Left cardiac atrium (tissue), 4 donors: ENCODE results near the gene ADM5. TPM values are rescaled to one million over a fixed set of nuclear protein-coding genes. Genes with fewer than 3 reads are reported as not detected.

Experiments used
- ATAC-seq, 2 donors: fragments of 200-7000 bp; cut with Tn5 transposase; one replicate each; pipeline ENCODE4 v1.9.1; 2020; ENCODE audit warnings: mild to moderate bottlenecking in 2 of 2, moderate library complexity in 2 of 2
- DNase-seq: peaks from one replicate; pipeline ENCODE4 v3.0.0-alpha.2; 2020
- intact Hi-C, 2 donors: fragments of 100-400 bp; cut with DNase I; formaldehyde crosslinking; loops; one replicate each; pipeline versions ENCODE4 v1.14.1 to v1.15.1; 2022 to 2023
- total RNA-seq, 2 donors: library from RNA; stranded (reverse); fragmentation: NEBNext Ultra II Directional; extraction: Animal tissue kit (Norgen Biotek cat#: 25700); gene quantifications; one replicate each; pipeline ENCODE4 v1.2.1, GENCODE V29; 2021
- donor health status: DM: no; HTN: yes; CAD: no.
- donor health status: DM: no; HTN: yes; CAD: no; lungs with severe emphysema.
- donor health status: DM: yes; HTN: yes; CAD: no.
- donor health status: Dilated cardiomyopathy.

The ADM5 gene
- total RNA-seq, 2 donors from 2014 or later: 1.1 to 1.2 TPM

DNA sequence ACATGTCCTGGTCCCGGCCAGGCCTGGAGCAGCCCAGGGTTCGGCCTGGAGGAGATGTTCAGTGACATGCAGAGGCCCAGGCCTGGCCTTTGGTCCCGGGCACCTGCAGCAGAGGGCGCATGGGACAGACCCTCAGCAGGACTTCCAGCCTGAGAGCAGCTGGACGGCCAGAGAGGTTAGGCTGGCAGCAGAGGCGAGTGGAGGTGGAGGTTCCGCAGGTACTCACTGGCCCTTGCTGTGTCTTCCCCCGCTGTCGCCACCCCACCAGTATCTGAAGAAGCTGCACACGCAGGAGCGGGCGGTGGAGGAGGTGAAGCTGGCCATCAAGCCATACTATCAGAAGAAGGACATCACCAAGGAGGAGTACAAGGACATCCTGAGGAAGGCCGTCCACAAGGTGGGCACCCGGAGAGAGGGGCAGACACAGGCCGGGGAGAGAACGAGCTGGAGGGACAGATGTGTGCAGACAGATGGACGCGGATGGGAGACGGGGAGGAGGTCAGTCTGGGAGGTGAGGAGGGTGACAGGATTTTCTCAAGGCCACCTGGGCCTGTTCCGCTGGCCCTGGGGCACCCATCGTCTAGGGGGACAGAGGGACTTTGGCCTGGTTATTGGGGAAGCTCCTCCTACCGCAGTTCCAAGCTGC lies 31.8 kb upstream of the ADM5 start:
- intact Hi-C loops: no loop called here
- DNase-seq: no peak
- no peak for ATAC-seq

DNA sequence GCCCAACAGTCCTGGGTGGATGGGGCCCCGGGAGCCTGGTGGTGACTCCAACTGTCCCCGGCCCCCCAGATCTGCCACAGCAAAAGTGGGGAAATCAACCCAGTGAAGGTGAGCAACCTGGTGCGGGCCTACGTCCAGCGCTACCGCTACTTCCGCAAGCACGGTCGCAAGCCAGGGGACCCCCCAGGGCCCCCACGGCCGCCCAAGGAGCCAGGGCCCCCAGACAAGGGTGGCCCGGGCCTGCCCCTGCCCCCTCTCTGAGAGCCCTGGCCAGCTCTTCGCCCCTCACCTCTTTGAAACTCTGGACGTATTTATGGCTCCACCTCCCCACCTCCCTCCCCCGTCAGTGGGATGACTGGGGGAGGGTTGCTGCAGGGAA lies 31.3 kb upstream of the ADM5 start:
- DNase-seq (no peak), ATAC-seq (no peak)
- intact Hi-C loops: no loop called here

DNA sequence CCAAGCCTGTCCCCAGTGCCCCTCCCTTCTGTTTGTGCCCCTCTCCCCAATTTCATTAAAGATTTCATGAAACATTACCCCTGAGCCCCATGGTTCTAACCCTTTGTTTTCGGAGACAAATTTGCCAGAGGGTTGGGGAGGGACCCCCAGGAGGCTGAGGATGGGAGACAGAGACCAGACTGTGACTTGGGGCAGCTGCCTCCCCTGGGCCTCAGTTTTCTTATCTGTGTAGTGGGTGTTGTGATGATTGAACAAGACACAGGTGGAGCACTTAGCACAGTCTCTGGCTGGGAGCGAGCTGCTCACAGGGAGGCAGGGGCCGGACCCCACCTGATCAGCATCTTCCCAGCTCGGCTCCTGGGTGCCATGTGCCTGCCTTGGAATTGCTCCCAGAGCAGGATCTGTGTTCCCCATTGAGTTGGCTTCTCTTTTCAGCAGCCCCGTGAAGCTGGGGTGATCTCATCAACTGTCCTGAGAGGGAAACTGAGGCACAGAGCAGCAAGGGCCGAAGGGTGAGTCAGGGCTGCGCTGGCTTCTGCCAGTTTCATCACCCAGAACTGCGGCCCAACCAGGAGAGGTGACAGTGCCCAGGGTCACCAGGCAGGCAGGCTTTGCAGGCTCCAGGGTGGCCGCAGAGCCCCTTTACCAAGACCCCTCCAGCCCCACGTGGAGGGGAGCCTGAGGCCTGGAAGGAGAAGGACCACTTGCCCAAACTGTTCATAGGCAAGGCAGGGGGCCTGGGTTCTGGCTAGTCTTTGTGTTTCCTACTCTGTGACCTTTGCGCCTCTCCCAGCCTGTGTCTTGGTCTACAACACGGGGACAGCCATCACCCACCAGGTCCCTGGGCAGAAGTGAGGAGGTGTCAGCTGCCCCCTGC lies 30.6 kb upstream of the ADM5 start:
- intact Hi-C loops: no loop called here
- ATAC-seq (no peak), DNase-seq (no peak)

DNA sequence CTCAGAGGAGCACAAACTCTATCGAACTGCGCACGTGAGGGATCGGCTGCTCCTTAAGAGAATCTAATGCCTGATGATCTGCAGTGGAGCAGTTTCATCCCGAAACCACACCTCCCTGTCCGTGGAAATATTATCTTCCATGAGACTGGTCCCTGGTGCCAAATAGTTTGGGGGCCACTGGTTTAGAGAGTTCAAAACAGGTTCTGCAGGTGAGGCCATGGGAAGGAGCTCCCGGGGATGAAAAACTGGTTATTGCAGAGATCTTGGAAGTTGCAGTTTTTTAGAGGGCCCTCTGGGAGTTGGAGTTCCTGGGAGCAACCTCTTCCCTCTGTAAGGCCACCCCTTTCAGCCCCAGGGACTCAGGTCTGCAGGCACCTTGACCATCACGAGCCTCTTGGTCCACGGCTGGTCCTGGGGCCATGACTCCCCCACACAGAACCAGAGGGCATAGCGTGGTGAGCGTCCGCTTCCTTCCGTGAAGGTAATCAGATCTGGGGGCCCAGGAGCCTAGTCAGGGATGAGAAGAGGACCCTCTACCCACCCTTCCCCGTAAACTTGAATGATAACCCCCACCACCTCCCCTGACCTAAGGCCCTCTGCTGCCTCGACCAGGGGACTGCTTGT lies 28.9 kb upstream of the ADM5 start:
- ATAC-seq (no peak), DNase-seq (no peak)
- intact Hi-C loops: no loop called here

DNA sequence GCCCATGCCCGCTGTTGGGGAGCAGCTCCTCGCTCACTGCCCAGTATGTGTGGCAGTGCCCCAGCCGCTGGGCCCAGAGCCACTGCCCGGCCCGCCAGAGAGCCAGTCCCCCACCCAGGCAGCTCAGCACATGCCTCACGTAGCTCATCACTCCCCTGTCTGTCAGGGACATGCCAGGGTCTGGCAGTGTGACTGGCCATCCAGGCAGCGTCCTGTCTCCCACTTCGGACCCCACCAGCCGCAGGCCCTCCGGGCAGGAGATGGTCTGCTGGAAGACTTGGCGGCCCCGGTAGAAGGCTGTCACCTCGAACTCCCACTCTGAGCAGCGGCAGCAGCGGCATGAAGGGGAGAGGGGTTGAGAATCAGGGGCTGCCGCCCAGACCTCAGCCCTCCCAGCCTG lies 27.4 kb upstream of the ADM5 start:
- intact Hi-C loops: no loop called here
- ATAC-seq: no peak
- no peak for DNase-seq

DNA sequence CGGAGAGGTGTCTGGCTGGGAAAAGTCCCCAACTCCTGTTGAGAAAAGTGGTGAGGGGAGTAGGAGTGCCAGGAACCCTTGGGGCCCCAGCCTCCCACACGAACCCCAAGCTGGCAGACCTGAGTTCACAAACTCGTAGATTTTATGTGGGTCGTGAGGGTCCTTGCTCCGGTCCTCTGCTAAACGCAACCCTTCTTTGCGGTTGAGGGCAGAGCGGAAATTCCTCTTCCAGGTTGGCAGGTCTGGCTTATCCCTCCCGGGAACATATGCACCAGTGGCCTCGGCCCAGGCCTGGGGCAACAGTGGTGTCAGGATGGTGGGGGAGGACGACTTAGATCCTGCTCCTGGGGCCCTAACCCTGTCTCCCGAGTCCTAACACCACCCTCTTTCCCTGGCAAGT lies 26.2 kb upstream of the ADM5 start:
- ATAC-seq (no peak), DNase-seq (no peak)
- intact Hi-C loops: no loop called here

DNA sequence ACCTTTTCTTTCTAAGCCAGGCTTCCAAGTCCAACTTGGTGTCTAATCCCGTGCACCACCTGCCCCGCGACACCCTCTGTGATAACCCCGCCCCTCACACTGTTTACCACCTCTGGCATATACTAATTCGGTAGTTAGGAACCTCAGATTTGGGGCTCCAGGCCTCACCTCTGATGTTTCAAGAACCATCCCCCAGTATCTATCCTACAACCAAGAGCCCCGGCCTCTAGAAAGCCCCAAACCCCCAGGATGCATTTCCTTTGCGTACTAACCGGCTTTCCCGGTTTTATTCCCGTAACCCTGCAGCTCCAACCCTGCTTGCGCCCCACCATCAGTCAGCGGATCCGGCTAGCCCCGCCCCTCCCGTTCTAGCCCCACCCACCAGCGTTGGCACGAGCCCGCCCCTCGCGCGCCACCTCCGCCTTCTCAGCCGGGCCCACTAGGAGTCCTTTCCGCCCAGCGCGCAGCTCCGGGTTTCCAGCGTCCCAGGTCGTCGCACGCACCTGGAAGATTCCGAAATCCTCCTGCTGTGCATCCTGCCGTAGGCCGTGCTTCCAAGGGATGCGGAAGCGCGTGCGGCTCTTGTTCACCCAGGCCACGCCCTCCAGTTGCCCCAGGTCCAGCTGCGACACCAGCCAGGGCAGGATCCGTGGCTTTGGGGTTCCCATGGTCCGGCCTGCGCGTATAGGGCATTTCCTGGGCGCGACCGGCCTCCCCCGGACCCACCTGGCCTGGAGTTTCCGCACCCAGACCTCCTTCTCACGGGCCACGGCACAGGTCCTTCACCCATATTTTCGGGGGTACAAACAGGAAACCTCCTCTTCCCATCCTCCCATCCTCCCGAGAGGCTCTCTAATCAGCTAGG lies 25.0 kb upstream of the ADM5 start:
- DNase-seq (peak; percentile 92), ATAC-seq (peak; percentile 84 to 85)
- intact Hi-C loops: no loop called here

DNA sequence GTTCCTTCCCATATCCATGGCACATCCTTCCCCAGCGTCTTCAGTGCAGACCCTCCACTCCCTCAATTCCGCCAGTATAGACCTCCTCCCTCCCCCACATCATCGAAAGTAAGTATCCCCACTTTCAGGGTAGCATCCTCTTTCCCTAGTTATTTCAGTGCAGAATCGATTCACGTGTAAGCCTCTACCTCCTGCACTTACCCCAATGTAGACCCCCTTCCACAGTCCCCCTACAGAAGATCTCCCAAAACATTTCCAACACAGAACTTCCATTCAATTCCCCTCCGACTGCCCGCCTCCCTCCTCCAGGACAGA lies 24.4 kb upstream of the ADM5 start:
- intact Hi-C loops: no loop called here
- peak in 1 of 2 donors; percentile 1 for ATAC-seq
- DNase-seq: no peak

DNA sequence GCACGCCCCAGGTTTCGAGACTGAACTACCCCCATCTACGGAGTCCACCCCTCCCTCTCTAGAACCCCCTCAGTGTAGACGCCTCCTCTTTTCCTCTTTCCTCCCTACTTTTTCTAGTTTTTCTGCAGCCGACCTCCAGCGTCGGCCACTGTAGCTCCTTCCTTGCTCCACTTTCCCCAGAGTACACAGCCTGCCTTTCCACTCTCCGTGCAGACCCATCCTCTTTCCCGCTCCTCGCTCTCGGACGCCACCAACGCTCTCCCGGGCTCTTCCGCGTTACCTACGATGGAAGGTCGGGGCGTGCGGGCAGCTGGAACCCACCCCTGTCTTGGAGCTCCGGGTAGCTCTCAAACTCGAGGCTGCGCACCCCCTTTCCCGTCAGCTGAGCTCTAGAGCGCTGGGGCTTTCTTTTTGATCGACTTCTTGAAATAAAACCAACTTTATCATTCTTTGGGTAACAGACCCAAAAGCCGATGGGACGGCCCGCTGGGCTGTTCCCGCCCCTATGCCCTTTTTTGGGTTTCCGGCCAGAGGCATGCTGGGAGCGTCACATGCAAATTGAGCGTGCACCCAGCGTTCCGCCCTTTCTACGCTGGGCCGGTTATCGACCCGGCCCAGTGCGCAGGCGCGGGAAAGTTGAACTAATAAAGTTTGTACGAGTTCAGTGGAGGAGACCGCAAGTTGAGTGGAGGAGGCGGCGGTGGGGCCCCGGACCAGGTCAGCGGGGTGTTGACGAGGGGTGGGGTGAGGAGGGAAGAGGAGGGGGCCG lies 23.9 kb upstream of the ADM5 start, which contains the start of the genes BCL2L12 and IRF3:
Gene BCL2L12, plus strand, starts transcription at position 583 of the 769 bp plus-strand sequence. CDS start 760 bp downstream, outside the sequence.
Gene IRF3, minus strand, starts transcription at position 507 of the 769 bp plus-strand sequence. CDS start 1,019 bp downstream, outside the sequence.
- peak; percentile 99 for DNase-seq
- ATAC-seq: peak; percentile 93 to 94
- intact Hi-C loops: no loop called here

DNA sequence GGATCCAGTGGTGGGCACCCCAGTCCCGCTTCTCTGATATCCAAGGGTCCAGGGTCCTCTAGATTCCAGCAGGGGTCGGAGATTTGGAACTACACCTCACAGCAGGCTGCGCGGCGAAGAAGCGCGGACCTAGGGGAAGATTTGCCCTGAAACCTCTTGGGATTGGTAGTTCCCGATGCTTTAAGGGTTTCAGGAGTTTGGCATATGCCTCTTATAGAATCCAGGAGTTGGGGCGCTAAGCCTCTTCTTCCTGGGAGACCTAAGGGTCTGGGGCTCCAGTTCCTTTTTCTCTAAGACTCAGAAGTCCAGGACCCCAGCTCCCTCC lies 23.3 kb upstream of the ADM5 start:
- ATAC-seq: peak in 1 of 2 donors; percentile 13
- intact Hi-C loops: no loop called here

DNA sequence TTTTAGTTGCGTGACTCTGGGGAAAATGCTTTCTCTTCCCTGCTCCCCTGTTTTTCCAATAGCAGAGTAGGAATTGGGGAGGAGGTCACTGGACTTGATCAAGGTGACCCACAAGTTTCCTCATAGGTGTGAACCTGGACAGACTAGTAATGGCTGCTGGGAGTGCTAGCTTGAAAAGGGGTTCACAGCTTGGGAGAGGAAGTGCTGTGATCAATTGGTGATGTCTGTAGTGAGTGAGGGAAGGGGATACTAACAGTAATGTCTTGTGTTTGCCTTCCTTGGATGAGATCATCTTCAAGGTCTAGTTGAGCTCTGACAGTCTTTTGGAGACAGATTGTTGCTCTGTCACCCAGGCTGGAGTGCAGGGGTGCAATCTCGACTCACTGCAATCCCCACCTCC lies 21.9 kb upstream of the ADM5 start:
- intact Hi-C loops: no loop called here
- ATAC-seq: no peak
- DNase-seq: no peak

More for the DNA sequence above, 23.3 kb upstream of the ADM5 start:
- DNase-seq: no peak

DNA sequence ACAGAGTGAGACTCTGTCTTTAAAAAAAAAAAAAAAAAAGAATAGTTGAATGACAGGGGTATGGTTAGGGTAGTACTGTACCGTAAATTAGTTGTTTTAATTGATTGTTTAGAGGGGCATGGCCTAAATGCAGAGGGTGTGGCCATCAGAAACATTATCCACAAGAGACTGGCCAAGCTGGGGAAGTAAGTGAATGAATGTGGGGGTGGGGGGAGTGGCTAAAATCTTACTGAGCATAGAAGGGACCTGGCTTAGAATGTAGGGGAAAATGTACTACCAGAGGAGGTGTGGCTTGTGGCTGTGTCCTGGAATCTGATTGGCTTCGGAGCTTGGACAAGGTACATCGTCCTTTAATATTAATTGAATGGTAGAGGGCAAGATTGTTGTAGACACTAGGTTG lies 19.9 kb upstream of the ADM5 start:
- intact Hi-C loops: no loop called here
- DNase-seq: no peak
- ATAC-seq: no peak

DNA sequence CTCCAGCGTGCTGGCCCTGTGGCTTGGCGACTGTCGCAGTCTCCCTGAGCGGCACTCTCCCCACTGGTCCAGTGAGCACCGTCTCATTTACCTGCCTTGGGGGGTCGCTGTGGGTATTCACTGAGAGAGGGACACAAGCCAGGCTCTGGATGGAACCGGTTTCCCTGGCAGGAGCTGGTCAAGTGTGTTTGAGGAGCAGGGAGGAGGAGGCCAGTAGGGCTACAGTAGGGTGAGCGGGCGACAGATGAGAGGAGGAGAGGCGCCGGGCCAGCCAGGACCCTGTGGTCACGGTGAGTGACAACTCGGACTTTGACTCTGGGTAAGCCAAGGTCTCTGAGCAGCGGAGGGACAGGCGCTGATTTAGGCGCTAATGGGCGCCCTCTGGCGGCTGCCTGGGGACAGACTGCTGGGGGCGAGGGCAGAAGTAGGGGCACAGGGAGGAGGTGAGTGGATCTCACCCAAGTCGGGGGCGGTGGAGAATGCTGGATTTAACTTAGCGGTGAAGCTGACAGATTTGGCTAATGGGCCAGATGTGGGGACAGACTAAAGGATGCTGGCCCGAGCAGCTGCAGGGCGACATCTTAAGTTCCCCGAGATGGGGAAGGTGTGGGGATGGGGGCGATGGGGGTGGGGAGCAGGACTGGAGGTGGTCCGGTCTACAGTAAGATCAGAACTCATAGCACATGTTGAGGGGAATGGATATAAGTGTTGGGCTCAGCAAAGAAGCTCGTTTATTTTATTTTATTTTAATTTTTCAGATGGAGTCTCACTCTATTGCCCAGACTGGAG lies 17.1 kb upstream of the ADM5 start:
- peak; percentile 81 for DNase-seq
- peak in 1 of 2 donors; percentile 2 for ATAC-seq
- intact Hi-C loops: no loop called here

DNA sequence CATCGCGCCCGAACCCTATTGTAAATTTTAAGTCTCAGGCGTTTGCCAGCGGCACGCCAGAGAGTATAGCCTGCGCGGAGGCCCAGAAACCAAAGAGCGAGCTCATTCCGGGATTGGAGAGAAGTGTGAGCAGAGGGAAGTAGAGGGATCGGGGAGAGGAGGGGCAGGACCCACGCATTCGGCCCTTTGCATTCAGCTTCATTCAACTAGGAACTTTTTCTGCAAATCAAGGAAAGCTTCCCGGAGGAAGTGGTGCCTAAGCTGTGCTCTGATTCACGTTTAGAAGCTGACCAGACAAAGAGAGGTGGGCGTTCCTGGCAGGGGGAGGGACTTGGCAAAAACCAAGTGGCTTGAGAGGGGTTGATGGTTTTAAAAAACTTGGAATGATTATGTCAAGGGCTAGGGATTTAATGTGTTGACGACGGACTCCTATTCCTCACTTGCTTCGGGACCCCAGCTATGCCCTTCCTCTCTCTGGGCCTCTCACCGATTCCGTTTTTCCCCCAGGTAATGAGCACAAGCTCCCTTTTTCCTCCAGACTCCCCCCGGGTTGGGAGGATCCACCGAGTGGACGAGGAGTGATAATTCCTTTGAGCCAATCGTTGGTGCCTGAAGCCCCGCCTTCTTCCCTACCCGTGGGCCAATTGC lies 13.1 kb upstream of the ADM5 start:
- peak; percentile 86 for DNase-seq
- intact Hi-C loops: no loop called here
- peak; percentile 36 to 52 for ATAC-seq

DNA sequence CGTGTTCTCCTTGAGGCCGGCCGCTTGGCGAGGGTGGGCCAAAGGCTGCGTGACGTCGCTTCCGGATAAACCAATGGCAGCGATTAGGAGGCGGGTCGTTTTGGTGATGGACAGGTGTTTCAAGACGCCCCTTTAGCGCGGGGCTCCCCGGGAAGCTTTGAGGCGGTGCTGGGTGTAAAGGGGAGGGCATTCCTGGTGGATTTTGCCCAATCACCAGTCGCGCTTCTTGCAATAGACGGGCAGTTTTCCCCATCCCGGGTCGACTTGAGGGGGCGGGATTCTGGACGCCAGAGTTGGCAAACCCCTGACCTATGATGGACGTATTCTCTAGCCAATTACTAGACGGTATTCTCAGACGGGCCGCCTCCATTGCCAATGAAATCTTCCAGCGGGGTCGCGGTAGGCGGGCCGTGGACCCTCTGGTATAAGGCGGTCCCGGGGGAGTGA lies 12.6 kb upstream of the ADM5 start:
- ATAC-seq: peak; percentile 84 to 88
- intact Hi-C loops: no loop called here
- peak; percentile 100 for DNase-seq

DNA sequence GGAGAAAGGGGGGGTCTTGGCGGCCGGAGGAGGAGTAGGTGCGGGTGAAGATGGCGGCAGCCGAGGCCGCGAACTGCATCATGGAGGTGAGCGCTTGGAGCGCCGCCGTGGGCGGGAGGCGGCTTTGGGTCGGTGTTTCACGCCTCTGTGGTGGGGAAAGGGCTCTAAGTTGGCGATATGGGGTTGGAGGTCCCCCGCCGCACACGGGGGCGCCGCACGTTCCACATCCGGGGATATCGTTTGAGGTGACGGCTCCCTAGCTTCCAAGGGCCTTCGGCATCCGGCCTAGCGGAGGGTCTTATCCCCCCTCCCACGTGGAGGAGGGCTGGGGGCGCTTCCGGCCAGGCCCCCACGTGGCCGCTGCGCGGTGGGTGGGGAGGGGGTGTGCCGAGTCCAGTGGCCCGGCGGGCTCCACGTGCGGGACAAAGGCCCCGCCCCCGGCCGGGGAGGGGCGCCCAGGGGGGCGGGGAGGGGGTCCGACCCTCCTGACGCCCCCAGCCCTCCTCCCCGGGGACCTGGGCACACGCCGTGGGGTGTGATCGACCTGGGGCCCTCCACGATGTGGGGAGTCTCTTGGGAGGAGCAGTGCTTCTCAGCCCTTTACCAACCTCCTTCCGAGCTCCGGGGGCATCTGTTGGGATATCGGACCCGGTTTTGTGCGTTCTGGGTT lies 12.0 kb upstream of the ADM5 start, which contains the start of gene PRMT1:
Gene PRMT1, plus strand, starts transcription at position 41 of the 670 bp plus-strand sequence. Its CDS starts 10 bp downstream, at position 51.
- ATAC-seq (peak in 1 of 2 donors; percentile 19), DNase-seq (peak; percentile 61)
- intact Hi-C loops: no loop called here
